Measurements from ENCODE around the gene PSPH.

DNA sequence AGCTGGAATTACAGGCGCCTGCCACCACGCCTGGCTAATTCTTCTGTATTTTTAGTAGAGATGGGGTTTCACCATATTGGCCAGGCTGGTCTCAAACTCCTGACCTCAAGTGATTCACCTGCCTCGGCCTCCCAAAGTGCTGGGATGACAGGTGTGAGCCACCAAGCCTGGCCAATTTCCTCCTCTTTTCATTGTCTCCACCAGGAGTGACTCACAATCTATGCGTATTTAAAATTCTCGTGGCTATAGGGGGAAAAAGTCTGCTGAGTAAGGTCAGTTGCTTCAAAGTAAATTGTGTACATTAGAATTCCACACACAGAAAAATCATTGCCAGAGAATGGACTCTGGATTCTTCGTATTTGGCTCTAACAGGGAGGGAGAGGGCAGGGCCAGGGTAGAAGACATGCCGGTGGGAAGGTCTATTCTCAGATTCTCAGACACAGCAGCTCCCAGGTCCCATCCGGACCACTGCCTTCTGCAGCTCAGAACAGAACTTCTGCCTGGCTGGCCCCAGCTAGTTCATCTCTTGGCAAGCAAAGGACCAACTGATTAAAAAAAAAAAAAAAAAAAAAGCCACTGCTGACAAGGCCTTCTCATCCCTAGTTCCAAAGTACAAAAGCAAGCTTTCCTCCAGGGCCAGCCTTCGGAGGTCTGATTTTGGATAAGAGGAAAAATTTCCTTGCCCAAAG lies 22.2 kb downstream of the PSPH start:
- TF ChIP-seq, protein P1, sequence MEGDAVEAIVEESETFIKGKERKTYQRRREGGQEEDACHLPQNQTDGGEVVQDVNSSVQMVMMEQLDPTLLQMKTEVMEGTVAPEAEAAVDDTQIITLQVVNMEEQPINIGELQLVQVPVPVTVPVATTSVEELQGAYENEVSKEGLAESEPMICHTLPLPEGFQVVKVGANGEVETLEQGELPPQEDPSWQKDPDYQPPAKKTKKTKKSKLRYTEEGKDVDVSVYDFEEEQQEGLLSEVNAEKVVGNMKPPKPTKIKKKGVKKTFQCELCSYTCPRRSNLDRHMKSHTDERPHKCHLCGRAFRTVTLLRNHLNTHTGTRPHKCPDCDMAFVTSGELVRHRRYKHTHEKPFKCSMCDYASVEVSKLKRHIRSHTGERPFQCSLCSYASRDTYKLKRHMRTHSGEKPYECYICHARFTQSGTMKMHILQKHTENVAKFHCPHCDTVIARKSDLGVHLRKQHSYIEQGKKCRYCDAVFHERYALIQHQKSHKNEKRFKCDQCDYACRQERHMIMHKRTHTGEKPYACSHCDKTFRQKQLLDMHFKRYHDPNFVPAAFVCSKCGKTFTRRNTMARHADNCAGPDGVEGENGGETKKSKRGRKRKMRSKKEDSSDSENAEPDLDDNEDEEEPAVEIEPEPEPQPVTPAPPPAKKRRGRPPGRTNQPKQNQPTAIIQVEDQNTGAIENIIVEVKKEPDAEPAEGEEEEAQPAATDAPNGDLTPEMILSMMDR (IDR thresholded peaks at IDR 0.05) = no peak
- no peak for TF ChIP-seq POLR2A (IDR thresholded peaks at IDR 0.05)

Data from adrenal gland (tissue), 5 donors.